SJSA1 (cell line): Measurements from ENCODE around the gene RUSF1. TPM values are rescaled to one million over a fixed set of nuclear protein-coding genes. Genes with fewer than 3 reads are reported as not detected.
"Not testable (repeated sequence)": the region's sequence is repeated elsewhere in the genome, so short reads cannot be mapped to it uniquely, and the experiment has no call there.

Source experiments
- DNase-seq, 2 experiments: peaks; one replicate each; pipeline ENCODE4 v3.0.0-alpha.2; 2015 to 2020; ENCODE audit warnings: low spot score in 2 of 2, low read depth in 1 of 2
- H3K27ac ChIP-seq: fragments of 250-450 bp; sonication (Bioruptor Pico); 2 replicates; pipeline ENCODE4 v1.5.1; 2020; ENCODE audit warnings: mild to moderate bottlenecking, moderate library complexity
- H3K27me3 ChIP-seq: fragments of 250-450 bp; sonication (Bioruptor Pico); replicated peaks from 2 replicates; pipeline ENCODE4 v1.5.1; 2020; ENCODE audit warnings: mild to moderate bottlenecking, moderate library complexity
- H3K36me3 ChIP-seq: fragments of 250-450 bp; sonication (Bioruptor Pico); 2 replicates; pipeline ENCODE4 v1.5.1; 2020; ENCODE audit warnings: mild to moderate bottlenecking
- H3K4me1 ChIP-seq: fragments of 250-450 bp; sonication (Bioruptor Pico); replicated peaks from 2 replicates; pipeline ENCODE4 v1.6.1; 2021; ENCODE audit warnings: mild to moderate bottlenecking
- H3K4me3 ChIP-seq: fragments of 250-450 bp; sonication (Bioruptor Pico); 2 replicates; pipeline ENCODE4 v1.5.1; 2020; ENCODE audit warnings: mild to moderate bottlenecking
- H3K9me3 ChIP-seq: fragments of 250-450 bp; sonication (Bioruptor Pico); replicated peaks from 2 replicates; pipeline ENCODE4 v1.5.1; 2020; ENCODE audit warnings: mild to moderate bottlenecking
- total RNA-seq: library from RNA; depleted of rRNA; stranded (reverse); fragments of >200 nt; shearing (Covaris generic); gene quantifications from 2 replicates; pipeline ENCODE4 v1.2.3, GENCODE V29; 2014

The RUSF1 gene
- total RNA-seq, 1 experiment from 2014 or later, result 49.5 TPM

GRCh38 chr16:31528523-31529107 lies 20.4 kb upstream of the RUSF1 start:
- no peak overlapping the region for H3K27ac ChIP-seq
- no peak overlapping the region for H3K4me3 ChIP-seq
- no peaks in the 10 kb centered on the region for H3K9me3 ChIP-seq
- no peak for DNase-seq
- peaks cover 17% of the 10 kb centered on the region for H3K27me3 ChIP-seq
- H3K4me1 ChIP-seq, result no peaks in the 10 kb centered on the region
- no peaks in the 10 kb centered on the region for H3K36me3 ChIP-seq

- no peaks in the 10 kb centered on the region for H3K4me1 ChIP-seq
- no peak within 1 kb of the TSS for H3K4me3 ChIP-seq
- H3K9me3 ChIP-seq, result no peaks in the 10 kb centered on the region
- no peaks in the 10 kb centered on the region for H3K36me3 ChIP-seq
- DNase-seq, result no peak
- peaks cover 17% of the 10 kb centered on the region for H3K27me3 ChIP-seq
- H3K27ac ChIP-seq, result no peak within 1 kb of the TSS
Observed at GRCh38 chr16:31527734-31528274, 19.6 kb upstream of the RUSF1 start, which contains the start of gene AHSP. Gene AHSP, plus strand, starts transcription at chr16:31527900. Its CDS starts 240 bp downstream, at chr16:31528140.

GRCh38 chr16:31525113-31525512 lies 16.9 kb upstream of the RUSF1 start:
- H3K4me3 ChIP-seq, result no peak overlapping the region
- H3K27me3 ChIP-seq, result peaks cover 10% of the 10 kb centered on the region; the same call in 1 of the 2 replicates
- DNase-seq, result no peak
- H3K4me1 ChIP-seq, result no peaks in the 10 kb centered on the region
- H3K9me3 ChIP-seq, result no peaks in the 10 kb centered on the region
- H3K36me3 ChIP-seq, result no peaks in the 10 kb centered on the region
- no peak overlapping the region for H3K27ac ChIP-seq

GRCh38 chr16:31523768-31524167 lies 15.6 kb upstream of the RUSF1 start:
- H3K4me3 ChIP-seq, H3K4me1 ChIP-seq, H3K27ac ChIP-seq, H3K36me3 ChIP-seq, H3K9me3 ChIP-seq, H3K27me3 ChIP-seq, DNase-seq: not testable (repeated sequence)

- H3K4me1 ChIP-seq, result no peaks in the 10 kb centered on the region
- no peaks in the 10 kb centered on the region for H3K27me3 ChIP-seq
- H3K4me3 ChIP-seq, result no peak overlapping the region
- H3K9me3 ChIP-seq, result no peaks in the 10 kb centered on the region
- H3K27ac ChIP-seq, result no peak overlapping the region
- H3K36me3 ChIP-seq, result no peaks in the 10 kb centered on the region
- DNase-seq, result no peak
Observed at GRCh38 chr16:31522071-31522470, 13.9 kb upstream of the RUSF1 start.

GRCh38 chr16:31521368-31521767 lies 13.2 kb upstream of the RUSF1 start:
- H3K9me3 ChIP-seq, result no peaks in the 10 kb centered on the region
- no peak overlapping the region for H3K27ac ChIP-seq
- no peaks in the 10 kb centered on the region for H3K27me3 ChIP-seq
- no peaks in the 10 kb centered on the region for H3K36me3 ChIP-seq
- no peak overlapping the region for H3K4me3 ChIP-seq
- no peaks in the 10 kb centered on the region for H3K4me1 ChIP-seq
- DNase-seq, result no peak

- Histone ChIP-seq H3K9me3 (no peaks in the 10 kb centered on the region), H3K27ac (no peak overlapping the region), H3K4me1 (no peaks in the 10 kb centered on the region), H3K27me3 (no peaks in the 10 kb centered on the region), H3K4me3 (no peak overlapping the region), H3K36me3 (no peaks in the 10 kb centered on the region)
- no peak for DNase-seq
Observed at GRCh38 chr16:31519759-31520431, 11.7 kb upstream of the RUSF1 start.

GRCh38 chr16:31517800-31518402 lies 9.7 kb upstream of the RUSF1 start:
- no peak overlapping the region for H3K27ac ChIP-seq
- no peaks in the 10 kb centered on the region for H3K27me3 ChIP-seq
- no peaks in the 10 kb centered on the region for H3K36me3 ChIP-seq

GRCh38 chr16:31513884-31514283 lies 5.7 kb upstream of the RUSF1 start:
- Histone ChIP-seq H3K4me1 (peaks cover 18% of the 10 kb centered on the region), H3K4me3 (no peak overlapping the region), H3K9me3 (peaks cover 10% of the 10 kb centered on the region), H3K27me3 (no peaks in the 10 kb centered on the region), H3K27ac (no peak overlapping the region), H3K36me3 (no peaks in the 10 kb centered on the region)
- DNase-seq, result no peak

More at GRCh38 chr16:31517800-31518402, 9.7 kb upstream of the RUSF1 start:
- Histone ChIP-seq H3K4me3 (no peak overlapping the region), H3K4me1 (peaks cover 9% of the 10 kb centered on the region), H3K9me3 (no peaks in the 10 kb centered on the region; the same call in 1 of the 2 replicates)
- DNase-seq, result no peak

GRCh38 chr16:31513126-31513525 lies 4.9 kb upstream of the RUSF1 start:
- Histone ChIP-seq H3K4me1 (peaks cover 18% of the 10 kb centered on the region), H3K27me3 (no peaks in the 10 kb centered on the region), H3K36me3 (peaks cover under 1% of the 10 kb centered on the region), H3K27ac (no peak overlapping the region; the same call in 1 of the 2 replicates), H3K9me3 (peaks cover 10% of the 10 kb centered on the region), H3K4me3 (no peak overlapping the region)
- DNase-seq, result peak; percentile 59 to 62

GRCh38 chr16:31508706-31509195 lies 560 bp upstream of the RUSF1 start:
- no peak for DNase-seq
- no peaks in the 10 kb centered on the region for H3K27me3 ChIP-seq
- peaks cover 10% of the 10 kb centered on the region for H3K9me3 ChIP-seq
- peaks cover 12% of the 10 kb centered on the region for H3K36me3 ChIP-seq
- peaks cover 17% of the 10 kb centered on the region for H3K4me1 ChIP-seq
- H3K4me3 ChIP-seq, result peak overlapping the region; percentile 82
- peak overlapping the region; percentile 93 for H3K27ac ChIP-seq

- H3K27ac ChIP-seq, result peak overlapping the region; percentile 93
- peak overlapping the region; percentile 82 for H3K4me3 ChIP-seq
- peaks cover 6% of the 10 kb centered on the region for H3K9me3 ChIP-seq
- H3K27me3 ChIP-seq, result no peaks in the 10 kb centered on the region
- peaks cover 12% of the 10 kb centered on the region for H3K36me3 ChIP-seq
- H3K4me1 ChIP-seq, result peaks cover 5% of the 10 kb centered on the region
- DNase-seq, result no peak
Observed at GRCh38 chr16:31507617-31507928, 618 bp downstream of the RUSF1 start.

- Histone ChIP-seq H3K27me3 (no peaks in the 10 kb centered on the region), H3K4me1 (peaks cover 12% of the 10 kb centered on the region), H3K4me3 (no peak overlapping the region), H3K9me3 (no peaks in the 10 kb centered on the region), H3K27ac (no peak overlapping the region), H3K36me3 (peaks cover 16% of the 10 kb centered on the region)
- no peak for DNase-seq
Observed at GRCh38 chr16:31505483-31505882, 2.7 kb downstream of the RUSF1 start.

GRCh38 chr16:31504159-31504558 lies 4.0 kb downstream of the RUSF1 start:
- H3K27ac ChIP-seq, result no peak overlapping the region
- no peak for DNase-seq
- no peaks in the 10 kb centered on the region for H3K27me3 ChIP-seq
- peaks cover 12% of the 10 kb centered on the region for H3K4me1 ChIP-seq
- no peak overlapping the region for H3K4me3 ChIP-seq
- peaks cover 27% of the 10 kb centered on the region for H3K36me3 ChIP-seq
- H3K9me3 ChIP-seq, result no peaks in the 10 kb centered on the region
